Endodermal cell (in vitro differentiated cells): ENCODE results near the gene KRT83. TPM values are rescaled to one million over a fixed set of nuclear protein-coding genes. Genes with fewer than 3 reads are reported as not detected.

Experiments used
- DNase-seq: peaks from one replicate; pipeline ENCODE4 v3.0.0-alpha.2; 2017
- H3K27ac ChIP-seq: 2 replicates; pipeline ENCODE4 v1.5.1; 2013; ENCODE audit warnings: mild to moderate bottlenecking, low read depth, low read length, moderate library complexity
- H3K27me3 ChIP-seq: 2 replicates; pipeline ENCODE4 v1.6.1; 2013; ENCODE audit warnings: mild to moderate bottlenecking, low read length, moderate library complexity; ENCODE audit not compliant: insufficient read depth, control insufficient read depth, poor library complexity, severe bottlenecking
- H3K36me3 ChIP-seq: 2 replicates; pipeline ENCODE4 v1.7.0; 2013; ENCODE audit warnings: mild to moderate bottlenecking, low read length, moderate library complexity; ENCODE audit not compliant: control insufficient read depth, insufficient read depth
- H3K4me1 ChIP-seq: one replicate; pipeline ENCODE4 v1.7.0; 2013; ENCODE audit warnings: low read length; ENCODE audit not compliant: control insufficient read depth, insufficient read depth
- H3K4me3 ChIP-seq: 2 replicates; pipeline ENCODE4 v1.5.1; 2013; ENCODE audit warnings: mild to moderate bottlenecking, low read length, moderate library complexity
- H3K9ac ChIP-seq: 2 replicates; pipeline ENCODE4 v1.6.1; 2013; ENCODE audit warnings: mild to moderate bottlenecking, low read length, moderate library complexity; ENCODE audit not compliant: poor library complexity, severe bottlenecking; ENCODE audit errors: extremely low read depth
- H3K9me3 ChIP-seq: 2 replicates; pipeline ENCODE4 v1.6.1; 2013; ENCODE audit warnings: mild to moderate bottlenecking, low read length, moderate library complexity; ENCODE audit not compliant: control insufficient read depth
- H3K27ac Mint-ChIP-seq: 2 replicates; pipeline ENCODE4 v1.8.0; 2020; ENCODE audit warnings: mixed read lengths
- H3K27me3 Mint-ChIP-seq: 2 replicates; pipeline ENCODE4 v1.8.0; 2021; ENCODE audit warnings: mild to moderate bottlenecking, mixed read lengths; ENCODE audit not compliant: insufficient read depth
- H3K36me3 Mint-ChIP-seq: 2 replicates; pipeline ENCODE4 v1.8.0; 2020; ENCODE audit warnings: low read depth, mixed read lengths
- H3K4me1 Mint-ChIP-seq: 2 replicates; pipeline ENCODE4 v1.8.0; 2020; ENCODE audit warnings: mixed read lengths
- H3K4me3 Mint-ChIP-seq: 2 replicates; pipeline ENCODE4 v1.8.0; 2020; ENCODE audit warnings: mild to moderate bottlenecking, moderate library complexity, mixed read lengths
- H3K9me3 Mint-ChIP-seq: 2 replicates; pipeline ENCODE4 v1.8.0; 2020; ENCODE audit warnings: mild to moderate bottlenecking, mixed read lengths
- WGBS, 2 experiments: methylation state at CpG; one replicate each; pipeline versions ENCODE4 v1.1.5 to v1.1.7; 2013; ENCODE audit warnings: missing lambda C conversion rate in 2 of 2, mixed read lengths in 1 of 2; ENCODE audit not compliant: insufficient coverage in 1 of 2, insufficient read length in 1 of 2; 5-methylcytosine and 5-hydroxymethylcytosine counted together
- total RNA-seq, 2 donors: library from RNA; stranded (reverse); fragmentation: NEBNext Ultra II Directional in 1 of 2; extraction: Animal tissue kit (Norgen Biotek cat#: 25700) in 1 of 2; gene quantifications; 2 replicates in 1 of 2; 3 replicates in 1 of 2; pipeline ENCODE4 v1.2.1, GENCODE V29; 2021
- TF ChIP-seq, protein P1 (sequence below): fragments of 200-600 bp; sonication (generic); conservative IDR thresholded peaks from 2 replicates; pipeline ENCODE4 v1.5.0; 2021; ENCODE audit warnings: antibody characterized with exemption, mild to moderate bottlenecking

The KRT83 gene
- total RNA-seq, 2 donors from 2014 or later, result not detected

DNA sequence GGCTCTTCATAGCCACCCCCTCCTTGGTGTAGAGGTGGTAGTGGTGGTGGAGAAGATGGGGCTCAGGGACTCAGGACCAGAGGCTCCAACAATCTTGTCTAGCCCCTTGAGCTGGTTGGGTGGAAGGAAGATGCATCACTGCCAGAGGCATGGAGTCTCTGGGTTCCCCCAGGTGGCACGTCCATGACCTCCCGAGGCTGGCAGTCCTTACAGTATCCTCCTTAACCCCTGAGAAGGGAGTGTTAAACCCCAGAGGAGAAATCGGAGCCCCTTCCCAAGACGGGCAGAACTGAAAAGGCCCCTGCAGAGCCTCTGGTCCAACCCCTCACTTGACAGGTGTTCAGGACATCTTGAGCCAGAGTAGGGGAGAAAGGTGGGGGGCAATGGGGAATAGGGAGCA is 9.1 kb downstream of the KRT83 start:
- Histone ChIP-seq H3K36me3 (no peaks in the 10 kb centered on the region), H3K27me3 (peaks cover 59% of the 10 kb centered on the region), H3K4me1 (no peaks in the 10 kb centered on the region), H3K9me3 (no peaks in the 10 kb centered on the region), H3K27ac (no peak overlapping the region), H3K9ac (no peak overlapping the region), H3K4me3 (no peak overlapping the region)
- DNase-seq, result peak; percentile 32
- H3K4me3 Mint-ChIP-seq, result no peak overlapping the region
- WGBS, 2 experiments, result 90 to 100% methylated on average over 1 to 4 of the region's 4 CpGs
- H3K27ac Mint-ChIP-seq, result no peak overlapping the region
- TF ChIP-seq, protein P1, sequence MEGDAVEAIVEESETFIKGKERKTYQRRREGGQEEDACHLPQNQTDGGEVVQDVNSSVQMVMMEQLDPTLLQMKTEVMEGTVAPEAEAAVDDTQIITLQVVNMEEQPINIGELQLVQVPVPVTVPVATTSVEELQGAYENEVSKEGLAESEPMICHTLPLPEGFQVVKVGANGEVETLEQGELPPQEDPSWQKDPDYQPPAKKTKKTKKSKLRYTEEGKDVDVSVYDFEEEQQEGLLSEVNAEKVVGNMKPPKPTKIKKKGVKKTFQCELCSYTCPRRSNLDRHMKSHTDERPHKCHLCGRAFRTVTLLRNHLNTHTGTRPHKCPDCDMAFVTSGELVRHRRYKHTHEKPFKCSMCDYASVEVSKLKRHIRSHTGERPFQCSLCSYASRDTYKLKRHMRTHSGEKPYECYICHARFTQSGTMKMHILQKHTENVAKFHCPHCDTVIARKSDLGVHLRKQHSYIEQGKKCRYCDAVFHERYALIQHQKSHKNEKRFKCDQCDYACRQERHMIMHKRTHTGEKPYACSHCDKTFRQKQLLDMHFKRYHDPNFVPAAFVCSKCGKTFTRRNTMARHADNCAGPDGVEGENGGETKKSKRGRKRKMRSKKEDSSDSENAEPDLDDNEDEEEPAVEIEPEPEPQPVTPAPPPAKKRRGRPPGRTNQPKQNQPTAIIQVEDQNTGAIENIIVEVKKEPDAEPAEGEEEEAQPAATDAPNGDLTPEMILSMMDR, result no peak
- peaks cover 65% of the 10 kb centered on the region for H3K27me3 Mint-ChIP-seq
- H3K9me3 Mint-ChIP-seq, result no peaks in the 10 kb centered on the region
- H3K4me1 Mint-ChIP-seq, result peaks cover 5% of the 10 kb centered on the region
- no peaks in the 10 kb centered on the region for H3K36me3 Mint-ChIP-seq

GRCh38 chr12:52311285-52311648 is 9.9 kb downstream of the KRT83 start:
- H3K36me3 ChIP-seq, result no peaks in the 10 kb centered on the region
- Mint-ChIP-seq H3K4me1 (peaks cover 5% of the 10 kb centered on the region), H3K4me3 (no peak overlapping the region), H3K27ac (no peak overlapping the region), H3K36me3 (no peaks in the 10 kb centered on the region), H3K9me3 (no peaks in the 10 kb centered on the region), H3K27me3 (peaks cover 74% of the 10 kb centered on the region)
- no peaks in the 10 kb centered on the region for H3K9me3 ChIP-seq
- WGBS, 2 experiments, result 83 to 92% methylated on average over 3 of the region's 3 CpGs
- TF ChIP-seq, protein P1, result no peak
- peak; percentile 35 for DNase-seq
- H3K4me3 ChIP-seq, result no peak overlapping the region
- no peaks in the 10 kb centered on the region for H3K4me1 ChIP-seq
- H3K9ac ChIP-seq, result no peak overlapping the region
- H3K27me3 ChIP-seq, result peaks cover 68% of the 10 kb centered on the region
- no peak overlapping the region for H3K27ac ChIP-seq

DNA sequence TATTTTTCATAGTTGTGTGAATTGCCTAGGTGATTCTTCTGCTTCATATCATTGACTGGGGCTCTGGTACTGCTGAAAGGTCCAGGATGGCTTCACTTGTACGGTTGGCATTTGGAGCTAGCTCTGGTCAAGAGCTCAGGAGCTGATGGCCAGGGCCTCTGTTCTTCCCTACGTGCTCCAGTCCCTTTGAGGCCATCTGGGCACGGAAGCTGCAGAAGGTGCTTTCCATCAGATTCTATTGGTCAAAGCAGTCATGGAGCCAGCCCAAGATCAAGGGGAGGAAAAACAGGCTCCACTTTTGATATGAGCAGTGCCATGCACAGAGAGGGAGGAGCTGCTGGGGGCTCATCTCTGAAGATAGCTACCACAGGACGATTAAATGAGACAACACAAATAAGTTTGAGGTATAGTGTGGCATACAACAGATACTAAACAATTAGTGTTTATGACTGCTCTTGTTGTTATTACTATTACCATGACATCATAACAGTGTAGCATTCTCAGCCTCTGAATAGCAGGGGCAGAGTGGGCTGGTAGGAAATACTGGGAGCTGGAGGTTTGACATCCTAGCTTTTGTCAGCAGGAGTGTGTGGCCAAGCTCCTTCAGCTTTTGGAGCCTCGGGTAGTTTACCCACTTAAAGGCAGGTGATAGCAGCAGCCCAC is 10.4 kb downstream of the KRT83 start:
- Histone ChIP-seq H3K4me3 (no peak overlapping the region), H3K9ac (no peak overlapping the region), H3K36me3 (no peaks in the 10 kb centered on the region), H3K9me3 (no peaks in the 10 kb centered on the region), H3K27me3 (peaks cover 69% of the 10 kb centered on the region), H3K4me1 (no peaks in the 10 kb centered on the region), H3K27ac (no peak overlapping the region)
- Mint-ChIP-seq H3K27ac (no peak overlapping the region), H3K36me3 (no peaks in the 10 kb centered on the region), H3K4me1 (peaks cover 5% of the 10 kb centered on the region), H3K27me3 (peaks cover 78% of the 10 kb centered on the region), H3K4me3 (no peak overlapping the region), H3K9me3 (no peaks in the 10 kb centered on the region)
- no peak for DNase-seq
- WGBS, 2 experiments, result 79 to 93% methylated on average over 4 to 5 of the region's 5 CpGs
- TF ChIP-seq, protein P1, result no peak
